HUES48 (cell line): ENCODE measurements around the gene PLLP.

Experiments used
- H3K27ac ChIP-seq: one replicate; pipeline ENCODE4 v1.7.0; 2013; ENCODE audit warnings: low read depth, low read length, inconsistent platforms
- H3K27me3 ChIP-seq: 2 replicates; pipeline ENCODE4 v1.6.1; 2013; ENCODE audit warnings: mild to moderate bottlenecking, low read length; ENCODE audit not compliant: control insufficient read depth, insufficient read depth
- H3K36me3 ChIP-seq: 2 replicates; pipeline ENCODE4 v1.6.1; 2013; ENCODE audit warnings: low read length; ENCODE audit not compliant: control insufficient read depth, insufficient read depth
- H3K4me1 ChIP-seq: 2 replicates; pipeline ENCODE4 v1.6.1; 2013; ENCODE audit warnings: mild to moderate bottlenecking, low read length; ENCODE audit not compliant: control insufficient read depth, insufficient read depth
- H3K4me3 ChIP-seq: 2 replicates; pipeline ENCODE4 v1.5.1; 2013; ENCODE audit warnings: mild to moderate bottlenecking, low read depth, low read length
- H3K9ac ChIP-seq: 2 replicates; pipeline ENCODE4 v1.6.1; 2013; ENCODE audit warnings: mild to moderate bottlenecking, low read depth, low read length, moderate library complexity
- H3K9me3 ChIP-seq: 2 replicates; pipeline ENCODE4 v1.6.1; 2013; ENCODE audit warnings: low read length; ENCODE audit not compliant: control insufficient read depth, insufficient read depth

PLLP gene

GRCh38 chr16:57301126-57301817, 16.8 kb upstream of the PLLP start:
- H3K9me3 ChIP-seq: no peaks in the 10 kb centered on the region
- no peak overlapping the region for H3K27ac ChIP-seq
- H3K36me3 ChIP-seq: no peaks in the 10 kb centered on the region
- peaks cover 8% of the 10 kb centered on the region; the same call in 1 of the 2 replicates for H3K27me3 ChIP-seq
- H3K4me1 ChIP-seq: peaks cover 7% of the 10 kb centered on the region
- H3K4me3 ChIP-seq: peak overlapping the region; percentile 87
- no peak overlapping the region for H3K9ac ChIP-seq

- peak overlapping the region; percentile 67 for H3K27ac ChIP-seq
- H3K36me3 ChIP-seq: no peaks in the 10 kb centered on the region
- peak overlapping the region; percentile 87 for H3K4me3 ChIP-seq
- peaks cover 7% of the 10 kb centered on the region for H3K4me1 ChIP-seq
- no peaks in the 10 kb centered on the region for H3K9me3 ChIP-seq
- peaks cover 8% of the 10 kb centered on the region; the same call in 1 of the 2 replicates for H3K27me3 ChIP-seq
- H3K9ac ChIP-seq: no peak overlapping the region
These were observed 16.1 kb upstream of the PLLP start for GRCh38 chr16:57300387-57301125.

GRCh38 chr16:57299719-57300386, 15.4 kb upstream of the PLLP start:
- Histone ChIP-seq H3K4me3 (peak overlapping the region; percentile 94), H3K36me3 (no peaks in the 10 kb centered on the region), H3K9ac (peak overlapping the region; percentile 55), H3K27me3 (peaks cover 8% of the 10 kb centered on the region; the same call in 1 of the 2 replicates), H3K9me3 (no peaks in the 10 kb centered on the region), H3K27ac (peak overlapping the region; percentile 67), H3K4me1 (peaks cover 7% of the 10 kb centered on the region)

- peaks cover 8% of the 10 kb centered on the region; the same call in 1 of the 2 replicates for H3K27me3 ChIP-seq
- H3K9me3 ChIP-seq: no peaks in the 10 kb centered on the region
- no peaks in the 10 kb centered on the region for H3K36me3 ChIP-seq
- peaks cover 7% of the 10 kb centered on the region for H3K4me1 ChIP-seq
- H3K9ac ChIP-seq: peak overlapping the region; percentile 55
- peak overlapping the region; percentile 49 for H3K27ac ChIP-seq
- peak overlapping the region; percentile 94 for H3K4me3 ChIP-seq
These were observed 14.7 kb upstream of the PLLP start for GRCh38 chr16:57299009-57299718.

- H3K4me1 ChIP-seq: peaks cover 7% of the 10 kb centered on the region
- H3K9ac ChIP-seq: no peak overlapping the region
- H3K27me3 ChIP-seq: peaks cover 8% of the 10 kb centered on the region; the same call in 1 of the 2 replicates
- H3K9me3 ChIP-seq: no peaks in the 10 kb centered on the region
- no peak overlapping the region for H3K27ac ChIP-seq
- H3K36me3 ChIP-seq: no peaks in the 10 kb centered on the region
- H3K4me3 ChIP-seq: no peak overlapping the region; the same call in 1 of the 2 replicates
These were observed 13.4 kb upstream of the PLLP start for GRCh38 chr16:57297856-57298255.

GRCh38 chr16:57289391-57290257, 5.2 kb upstream of the PLLP start:
- Histone ChIP-seq H3K27ac (no peak overlapping the region), H3K4me1 (no peaks in the 10 kb centered on the region), H3K27me3 (peaks cover 10% of the 10 kb centered on the region), H3K4me3 (no peak overlapping the region), H3K36me3 (no peaks in the 10 kb centered on the region), H3K9ac (no peak overlapping the region), H3K9me3 (no peaks in the 10 kb centered on the region)

- H3K9ac ChIP-seq: no peak overlapping the region
- no peaks in the 10 kb centered on the region for H3K4me1 ChIP-seq
- H3K9me3 ChIP-seq: no peaks in the 10 kb centered on the region
- H3K4me3 ChIP-seq: peak overlapping the region; percentile 72
- H3K27me3 ChIP-seq: peaks cover 45% of the 10 kb centered on the region
- no peaks in the 10 kb centered on the region for H3K36me3 ChIP-seq
- H3K27ac ChIP-seq: no peak overlapping the region
These were observed 907 bp upstream of the PLLP start for GRCh38 chr16:57285379-57285778.

- H3K27me3 ChIP-seq: peaks cover 45% of the 10 kb centered on the region
- H3K27ac ChIP-seq: no peak overlapping the region
- H3K36me3 ChIP-seq: no peaks in the 10 kb centered on the region
- no peak overlapping the region for H3K9ac ChIP-seq
- H3K4me3 ChIP-seq: peak overlapping the region; percentile 72
- H3K9me3 ChIP-seq: no peaks in the 10 kb centered on the region
- no peaks in the 10 kb centered on the region for H3K4me1 ChIP-seq
These were observed 486 bp upstream of the PLLP start for GRCh38 chr16:57284952-57285363.

- Histone ChIP-seq H3K9me3 (no peaks in the 10 kb centered on the region), H3K4me3 (peak overlapping the region; percentile 72)
These were observed 588 bp downstream of the PLLP start for GRCh38 chr16:57283959-57284208.

More at GRCh38 chr16:57283959-57284208, 588 bp downstream of the PLLP start:
- H3K9ac ChIP-seq: no peak overlapping the region
- no peaks in the 10 kb centered on the region for H3K4me1 ChIP-seq
- no peaks in the 10 kb centered on the region for H3K36me3 ChIP-seq
- H3K27ac ChIP-seq: no peak overlapping the region
- H3K27me3 ChIP-seq: peaks cover 45% of the 10 kb centered on the region
